HG03457 (cell line): ENCODE measurements around the gene H2BK1.

ENCODE experiments used
- ATAC-seq: cut with Tn5 transposase; IDR thresholded peaks from one replicate; pipeline ENCODE4 v1.9.1; 2021; ENCODE audit warnings: moderate number of reproducible peaks; ENCODE audit not compliant: unreplicated experiment

Gene H2BK1

GRCh38 chr7:151210087-151210854, at the start of gene H2BK1:
H2BK1 (minus strand) TSS chr7:151210488; CDS start chr7:151210318, 170 bp downstream.
- no peak for ATAC-seq

GRCh38 chr7:151257990-151258389, 47.7 kb upstream of the H2BK1 start:
- ATAC-seq: no peak

- ATAC-seq: no peak
These were observed 46.2 kb upstream of the H2BK1 start for GRCh38 chr7:151256410-151257045.

DNA sequence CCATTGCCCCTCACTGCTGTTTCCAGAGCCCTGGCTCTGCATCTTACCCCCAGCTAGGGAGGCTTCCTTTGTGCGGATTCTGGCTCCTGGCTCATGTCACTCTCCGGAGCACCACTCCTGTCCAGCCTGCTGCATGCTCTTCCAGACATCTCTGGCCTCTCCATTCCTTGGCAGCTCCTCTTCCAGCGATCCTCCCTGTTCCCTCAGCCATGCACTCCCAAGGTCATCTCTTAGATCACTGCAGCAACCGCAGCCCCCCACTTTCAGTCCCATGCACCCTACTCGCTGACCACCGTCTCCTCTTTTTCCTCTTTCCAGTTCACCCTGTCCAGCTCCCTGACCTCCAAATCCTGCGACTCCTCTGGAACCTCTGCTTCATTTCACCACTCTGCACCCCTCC, 45.1 kb upstream of the H2BK1 start:
- ATAC-seq: no peak

GRCh38 chr7:151254851-151255250, 44.6 kb upstream of the H2BK1 start:
- no peak for ATAC-seq

- ATAC-seq: no peak
These were observed 44.0 kb upstream of the H2BK1 start for GRCh38 chr7:151254316-151254715.

GRCh38 chr7:151252961-151253711, 42.8 kb upstream of the H2BK1 start:
- ATAC-seq: no peak

- no peak for ATAC-seq
These were observed 42.2 kb upstream of the H2BK1 start for GRCh38 chr7:151252561-151252835.

- no peak for ATAC-seq
These were observed 41.6 kb upstream of the H2BK1 start for GRCh38 chr7:151251689-151252560.

DNA sequence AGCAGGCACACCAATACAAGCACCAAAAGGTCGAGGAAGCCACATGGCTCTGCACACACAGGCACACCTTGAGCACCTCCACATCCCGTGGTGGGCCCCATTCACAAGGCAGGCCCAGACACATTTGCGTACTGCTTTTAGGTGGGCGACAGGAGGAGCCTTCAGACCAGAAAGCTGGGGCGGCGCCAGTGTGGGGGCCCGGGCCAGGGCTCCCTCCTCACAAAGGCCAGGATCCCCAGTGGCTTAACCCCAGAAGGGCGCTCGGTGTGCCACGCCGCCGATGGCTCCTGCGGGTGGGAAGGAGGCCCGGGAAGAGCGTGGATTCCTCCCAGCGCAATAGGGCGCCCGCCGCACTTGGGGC, 41.0 kb upstream of the H2BK1 start:
- ATAC-seq: no peak

- ATAC-seq: no peak
These were observed 40.2 kb upstream of the H2BK1 start for GRCh38 chr7:151250181-151251132.

GRCh38 chr7:151249732-151250072, 39.4 kb upstream of the H2BK1 start:
- no peak for ATAC-seq

- no peak for ATAC-seq
These were observed 38.9 kb upstream of the H2BK1 start for GRCh38 chr7:151249034-151249731.

- ATAC-seq: no peak
These were observed 38.2 kb upstream of the H2BK1 start, which contains the start of gene SMARCD3 for GRCh38 chr7:151248346-151249033. SMARCD3 (minus strand) TSS chr7:151248694; CDS start chr7:151248562, 132 bp downstream.

DNA sequence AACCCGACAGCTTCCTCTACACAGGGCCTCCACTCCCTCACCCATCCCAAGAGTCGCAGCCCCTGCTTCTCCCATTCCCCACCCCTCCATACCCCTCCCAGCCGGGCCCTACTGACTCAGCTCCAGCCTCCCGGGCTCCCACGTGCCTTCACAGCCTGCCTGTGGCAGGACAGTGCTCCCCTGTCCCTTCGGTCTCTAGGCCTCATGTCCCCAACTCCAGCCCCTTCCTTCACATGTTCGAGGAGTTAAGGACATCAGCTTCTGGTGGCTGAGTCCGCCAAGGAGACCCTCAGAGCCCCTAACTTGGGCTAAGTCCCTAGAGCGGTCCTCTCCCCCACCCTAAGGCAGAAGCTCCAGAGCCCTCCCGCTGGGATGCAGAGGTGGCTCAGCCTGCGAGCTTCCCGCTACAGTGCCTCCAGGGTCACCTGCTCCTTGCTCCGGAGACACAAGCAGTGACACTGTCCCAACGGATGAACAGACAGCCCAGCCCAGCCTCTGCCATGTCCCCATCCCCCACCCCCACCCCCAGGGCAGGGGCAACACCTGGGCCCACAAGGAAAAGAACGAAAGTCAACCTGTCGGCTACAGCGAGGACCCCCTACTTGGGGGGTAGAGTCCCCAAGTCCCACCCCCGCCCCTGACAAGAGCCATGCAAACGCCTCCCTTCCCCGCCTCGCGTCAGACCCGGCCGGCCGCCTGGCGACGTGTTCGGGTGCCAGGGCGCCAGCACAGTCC, 37.5 kb upstream of the H2BK1 start:
- no peak for ATAC-seq

DNA sequence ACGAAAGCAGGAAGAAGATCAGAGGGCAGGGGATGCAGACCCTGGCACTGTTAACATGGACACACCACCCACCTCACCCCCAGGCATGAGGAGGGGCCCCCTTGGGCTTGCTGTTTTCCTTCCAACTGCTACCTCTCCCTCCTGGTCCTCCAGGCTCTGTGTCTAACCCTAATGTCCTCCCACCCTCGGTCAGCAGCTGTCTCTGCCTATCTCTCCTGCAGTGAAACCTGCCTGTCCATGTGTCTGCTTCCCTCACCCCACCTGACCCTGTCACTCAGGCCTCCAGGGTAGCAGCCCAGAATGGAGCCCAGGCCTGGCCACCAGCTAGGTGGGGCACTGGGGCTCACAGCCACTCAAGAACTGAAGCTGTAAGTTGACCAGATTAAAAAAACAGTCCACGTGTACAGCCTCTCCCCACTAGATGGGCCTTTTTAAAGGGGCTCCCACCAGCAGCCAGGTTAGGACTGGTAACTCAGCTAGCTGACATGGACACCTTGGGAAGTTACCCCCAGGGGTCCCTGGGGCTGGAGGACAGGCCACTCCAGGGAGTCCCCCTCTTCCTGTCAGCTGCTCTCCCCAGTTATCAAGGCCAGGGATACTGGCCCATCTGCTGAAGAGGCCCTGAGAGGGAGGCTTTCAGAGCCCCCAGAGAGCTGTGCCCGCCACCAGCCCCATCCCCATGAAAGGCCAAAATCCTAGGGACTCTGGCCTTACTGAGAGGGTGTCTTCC, 36.7 kb upstream of the H2BK1 start:
- no peak for ATAC-seq

- ATAC-seq: no peak
These were observed 36.0 kb upstream of the H2BK1 start for GRCh38 chr7:151246102-151246850.
